Right atrium auricular region (tissue), 2 donors: ENCODE data around the gene TCEANC. TPM values are rescaled to one million over a fixed set of nuclear protein-coding genes. Genes with fewer than 3 reads are reported as not detected.
"Not testable (repeated sequence)": the region's sequence is repeated elsewhere in the genome, so short reads cannot be mapped to it uniquely, and the experiment has no call there.

Experiments
- DNase-seq: peaks from one replicate; pipeline ENCODE4 v3.0.0-alpha.2; 2019; ENCODE audit warnings: low spot score
- H3K27ac ChIP-seq, 2 donors: fragments of 200-600 bp; sonication (generic); 1 replicate in 1 of 2; 2 replicates in 1 of 2; pipeline ENCODE4 v1.5.1; 2016 to 2019
- H3K27me3 ChIP-seq, 2 donors: fragments of 200-600 bp; sonication (generic); one replicate each; pipeline versions ENCODE4 v1.5.1 to v1.6.0; 2017 to 2019
- H3K36me3 ChIP-seq: fragments of 200-600 bp; sonication (generic); one replicate; pipeline ENCODE4 v1.5.1; 2016
- H3K4me1 ChIP-seq, 2 donors: fragments of 200-600 bp; sonication (generic); one replicate each; pipeline versions ENCODE4 v1.5.1 to v1.6.0; 2017 to 2019
- H3K4me3 ChIP-seq, 2 donors: fragments of 200-600 bp; sonication (generic); 1 replicate in 1 of 2; 2 replicates in 1 of 2; pipeline ENCODE4 v1.5.1; 2017 to 2019; ENCODE audit warnings: mild to moderate bottlenecking in 1 of 2, moderate library complexity in 1 of 2
- H3K9me3 ChIP-seq, 2 donors: fragments of 200-600 bp; sonication (generic); one replicate each; pipeline ENCODE4 v1.5.1; 2019
- CTCF ChIP-seq, 2 donors: fragments of 200-600 bp; sonication (generic); IDR thresholded peaks; one replicate each; pipeline ENCODE4 v1.5.1; 2019; ENCODE audit warnings: antibody characterized with exemption in 2 of 2
- total RNA-seq, 2 donors: library from RNA; depleted of rRNA; stranded (reverse); fragments of >200 nt; gene quantifications; one replicate each; pipeline ENCODE4 v1.1.0, GENCODE V29; 2016

The TCEANC gene
- total RNA-seq, 2 donors from 2014 or later = 1.4 to 3.7 TPM

GRCh38 chrX:13620207-13620606 is 32.7 kb upstream of the TCEANC start:
- Histone ChIP-seq H3K36me3 (no peaks in the 10 kb centered on the region), H3K4me3 (no peak overlapping the region), H3K27ac (no peak overlapping the region), H3K9me3 (peaks cover 0 to 3% of the 10 kb centered on the region in 2 donors), H3K4me1 (no peaks in the 10 kb centered on the region), H3K27me3 (peaks cover 0 to 4% of the 10 kb centered on the region in 2 donors)
- DNase-seq = no peak
- TF ChIP-seq CTCF (IDR thresholded peaks at IDR 0.05) = no peak

- no peak for TF ChIP-seq CTCF (IDR thresholded peaks at IDR 0.05)
- peaks cover 0 to 3% of the 10 kb centered on the region in 2 donors for H3K9me3 ChIP-seq
- no peaks in the 10 kb centered on the region for H3K4me1 ChIP-seq
- H3K27ac ChIP-seq = no peak overlapping the region
- no peak overlapping the region for H3K4me3 ChIP-seq
- no peaks in the 10 kb centered on the region for H3K36me3 ChIP-seq
- DNase-seq = no peak
- peaks cover 0 to 4% of the 10 kb centered on the region in 2 donors for H3K27me3 ChIP-seq
These were observed 30.5 kb upstream of the TCEANC start for GRCh38 chrX:13622401-13622964.

- no peak for DNase-seq
- no peak for TF ChIP-seq CTCF (IDR thresholded peaks at IDR 0.05)
- Histone ChIP-seq H3K9me3 (peaks cover 4 to 16% of the 10 kb centered on the region in 2 donors), H3K27ac (no peak overlapping the region), H3K27me3 (peaks cover 0 to 4% of the 10 kb centered on the region in 2 donors), H3K36me3 (no peaks in the 10 kb centered on the region), H3K4me1 (no peaks in the 10 kb centered on the region), H3K4me3 (no peak overlapping the region)
These were observed 25.6 kb upstream of the TCEANC start for GRCh38 chrX:13627306-13627705.

- H3K4me3 ChIP-seq, H3K36me3 ChIP-seq, H3K27me3 ChIP-seq, DNase-seq, H3K4me1 ChIP-seq, H3K27ac ChIP-seq: not testable (repeated sequence)
- peaks cover 6 to 18% of the 10 kb centered on the region in 2 donors for H3K9me3 ChIP-seq
These were observed 15.7 kb upstream of the TCEANC start for GRCh38 chrX:13637224-13637623.

- H3K9me3 ChIP-seq = peaks cover 6 to 18% of the 10 kb centered on the region in 2 donors
- H3K4me3 ChIP-seq = no peak overlapping the region
- no peak for DNase-seq
- no peaks in the 10 kb centered on the region for H3K36me3 ChIP-seq
- H3K27me3 ChIP-seq = no peaks in the 10 kb centered on the region
- no peak for TF ChIP-seq CTCF (IDR thresholded peaks at IDR 0.05)
- H3K4me1 ChIP-seq = no peaks in the 10 kb centered on the region
- H3K27ac ChIP-seq = no peak overlapping the region
These were observed 14.9 kb upstream of the TCEANC start for GRCh38 chrX:13638021-13638420.

GRCh38 chrX:13638826-13639225 is 14.1 kb upstream of the TCEANC start:
- no peaks in the 10 kb centered on the region for H3K27me3 ChIP-seq
- peaks cover 6 to 18% of the 10 kb centered on the region in 2 donors for H3K9me3 ChIP-seq
- no peaks in the 10 kb centered on the region for H3K36me3 ChIP-seq
- no peak overlapping the region for H3K27ac ChIP-seq
- no peak for TF ChIP-seq CTCF (IDR thresholded peaks at IDR 0.05)
- H3K4me1 ChIP-seq = no peaks in the 10 kb centered on the region
- no peak overlapping the region for H3K4me3 ChIP-seq
- DNase-seq = no peak

GRCh38 chrX:13641684-13642083 is 11.3 kb upstream of the TCEANC start:
- not testable (repeated sequence) for H3K27ac ChIP-seq, H3K4me3 ChIP-seq, H3K27me3 ChIP-seq, H3K36me3 ChIP-seq, DNase-seq, H3K4me1 ChIP-seq
- peaks cover 6 to 12% of the 10 kb centered on the region in 2 donors for H3K9me3 ChIP-seq
